Measurements from ENCODE around the gene TNNT2. TPM values are rescaled to one million over a fixed set of nuclear protein-coding genes. Genes with fewer than 3 reads are reported as not detected.

The TNNT2 gene
- total and polyA plus RNA-seq, 2 of the 8 experiments (the other 6 are each of a cell fraction or from before 2014, with no cell fraction given), result 3.1 to 21.0 TPM

DNA sequence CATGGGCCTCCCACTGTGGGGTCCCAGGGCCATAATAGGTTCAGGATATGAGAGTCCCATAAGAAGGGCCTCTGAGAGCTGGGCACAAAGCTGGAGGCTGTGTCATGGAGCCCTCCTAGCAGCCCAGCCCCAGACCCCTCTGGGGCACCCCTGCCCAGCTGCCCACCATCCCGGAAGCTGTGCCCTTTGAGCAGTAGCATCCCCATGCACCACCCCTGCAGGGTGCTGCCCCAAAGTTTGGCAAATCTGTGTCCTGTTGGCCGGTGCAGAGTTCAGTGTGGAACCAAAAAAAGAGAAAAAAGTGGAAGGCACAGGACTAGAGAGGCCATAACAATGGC, 17.6 kb downstream of the TNNT2 start:
- H3K9ac ChIP-seq (replicated peaks in 1 of 4; ENCODE audit: extremely low read depth in 1 of 4, low read depth in 3 of 4, low read length in 3 of 4), result no peak overlapping the region
- H2BK12ac ChIP-seq (ENCODE audit: low read depth, low read length), result no peak overlapping the region
- no peak overlapping the region for H4K91ac ChIP-seq (replicated peaks; ENCODE audit: insufficient read length, low read length)
- H2AFZ ChIP-seq (ENCODE audit: low read length), result no peak overlapping the region
- no peak overlapping the region for H2AK5ac ChIP-seq (ENCODE audit: low read depth, low read length)
- ChIA-PET POLR2A (ENCODE audit: partially characterized antibody) (interaction anchor here (4.4 to 7.7 kb wide), 2 partner anchors 12 to 14 kb away, joined by 24 to 49 read pairs; no protein-coding TSS in a partner anchor), CTCF (ENCODE audit: partially characterized antibody) (interaction anchor here (0.8 to 14.7 kb wide), 21 partner anchors 13 to 137 kb away, joined by 3 to 275 read pairs (median 7); partner anchors contain the start of genes PKP1 and TNNT2)
- H3K23ac ChIP-seq (ENCODE audit: insufficient read length), result no peak overlapping the region
- no peak for FAIRE-seq
- H3K4me1 ChIP-seq (replicated peaks in 1 of 4; ENCODE audit: control insufficient read depth in 3 of 4, insufficient read depth in 4 of 4, low read length in 3 of 4), result peaks cover 0 to 5% (median under 1%) of the 10 kb centered on the region in 4 experiments; a peak in 5 of 7 replicates
- no peak overlapping the region for H3K27ac ChIP-seq (ENCODE audit: low read depth, low read length)
- no peak overlapping the region for H3K4me2 ChIP-seq (ENCODE audit: insufficient read depth in 1 of 2, low read depth in 2 of 2, low read length in 2 of 2)
- H4K5ac ChIP-seq (ENCODE audit: insufficient read length, low read depth, low read length), result no peak overlapping the region
- H3K36me3 ChIP-seq (ENCODE audit: control insufficient read depth in 2 of 4, insufficient read depth in 4 of 4, low read length in 3 of 4), result no peaks in the 10 kb centered on the region
- DNase-seq (ENCODE audit: low read depth in 1 of 2, low spot score in 2 of 2), result no peak
- no peak overlapping the region for H2BK5ac ChIP-seq (ENCODE audit: low read depth, low read length)
- no peak overlapping the region for H2BK20ac ChIP-seq (ENCODE audit: low read length)
- 80% methylated on average over 1 of the region's 2 CpGs; no CpG with 5 or more reads in 1 of the 2 experiments for WGBS, 2 experiments (ENCODE audit: extremely low coverage in 1 of 2, insufficient coverage in 1 of 2, insufficient read length in 1 of 2, insufficient replicate concordance in 2 of 2, low coverage in 1 of 2, low lambda C conversion rate in 2 of 2, missing lambda C conversion rate in 1 of 2)
- no peak overlapping the region for H3K14ac ChIP-seq (ENCODE audit: insufficient read length)
- no peak overlapping the region for H3K56ac ChIP-seq (replicated peaks; ENCODE audit: insufficient read length, low read depth, low read length)
- H2BK120ac ChIP-seq (replicated peaks; ENCODE audit: low read depth, low read length), result no peak overlapping the region
- no peak overlapping the region for H3K4me3 ChIP-seq (ENCODE audit: extremely low read depth in 1 of 4, insufficient read depth in 2 of 4, low read depth in 3 of 4, low read length in 4 of 4)
- no peaks in the 10 kb centered on the region for H3K23me2 ChIP-seq (ENCODE audit: low read depth, low read length)
- H4K8ac ChIP-seq (ENCODE audit: extremely low read depth, insufficient read depth, low read length), result no peak overlapping the region
- H2BK15ac ChIP-seq (ENCODE audit: low read length), result no peak overlapping the region
- no peaks in the 10 kb centered on the region for H3K79me2 ChIP-seq (ENCODE audit: control insufficient read depth in 1 of 2, insufficient read depth in 2 of 2, low read length in 2 of 2)
- H3K9me3 ChIP-seq (ENCODE audit: insufficient read depth in 2 of 2, low read depth in 1 of 2, low read length in 1 of 2), result no peaks in the 10 kb centered on the region
- H3K4ac ChIP-seq (replicated peaks; ENCODE audit: insufficient read length, low read depth, low read length), result no peak overlapping the region
- H3K18ac ChIP-seq (ENCODE audit: extremely low read depth, low read length), result no peak overlapping the region
- H4K20me1 ChIP-seq (replicated peaks in 1 of 2; ENCODE audit: control insufficient read depth in 1 of 2, insufficient read depth in 2 of 2, low read length in 2 of 2), result no peaks in the 10 kb centered on the region
- H3K27me3 ChIP-seq (replicated peaks in 1 of 4; ENCODE audit: control insufficient read depth in 3 of 4, extremely low read depth in 1 of 4, insufficient read depth in 3 of 4, low read length in 3 of 4), result no peaks in the 10 kb centered on the region
- H3K79me1 ChIP-seq (ENCODE audit: low read depth, low read length), result no peaks in the 10 kb centered on the region
- TF ChIP-seq HDAC2 (IDR thresholded peaks at IDR 0.05; ENCODE audit: borderline replicate concordance in 1 of 2, low read depth in 2 of 2, low read length in 2 of 2), result no peak
- TF ChIP-seq TCF12 (IDR thresholded peaks at IDR 0.05; ENCODE audit: low read depth, low read length), result no peak
- TF ChIP-seq TBP (IDR thresholded peaks at IDR 0.05; ENCODE audit: low read depth, low read length), result no peak
- no peak for TF ChIP-seq CTBP2 (IDR thresholded peaks at IDR 0.05; ENCODE audit: borderline replicate concordance, insufficient read depth, insufficient read length, low read length)
- no peak for TF ChIP-seq SIRT6 (IDR thresholded peaks at IDR 0.05; ENCODE audit: low read length)
- no peak for TF ChIP-seq ASH2L (IDR thresholded peaks at IDR 0.05; ENCODE audit: low read length)
- no peak for TF ChIP-seq SP4 (IDR thresholded peaks at IDR 0.05; ENCODE audit: low read length)
- TF ChIP-seq, protein P1, sequence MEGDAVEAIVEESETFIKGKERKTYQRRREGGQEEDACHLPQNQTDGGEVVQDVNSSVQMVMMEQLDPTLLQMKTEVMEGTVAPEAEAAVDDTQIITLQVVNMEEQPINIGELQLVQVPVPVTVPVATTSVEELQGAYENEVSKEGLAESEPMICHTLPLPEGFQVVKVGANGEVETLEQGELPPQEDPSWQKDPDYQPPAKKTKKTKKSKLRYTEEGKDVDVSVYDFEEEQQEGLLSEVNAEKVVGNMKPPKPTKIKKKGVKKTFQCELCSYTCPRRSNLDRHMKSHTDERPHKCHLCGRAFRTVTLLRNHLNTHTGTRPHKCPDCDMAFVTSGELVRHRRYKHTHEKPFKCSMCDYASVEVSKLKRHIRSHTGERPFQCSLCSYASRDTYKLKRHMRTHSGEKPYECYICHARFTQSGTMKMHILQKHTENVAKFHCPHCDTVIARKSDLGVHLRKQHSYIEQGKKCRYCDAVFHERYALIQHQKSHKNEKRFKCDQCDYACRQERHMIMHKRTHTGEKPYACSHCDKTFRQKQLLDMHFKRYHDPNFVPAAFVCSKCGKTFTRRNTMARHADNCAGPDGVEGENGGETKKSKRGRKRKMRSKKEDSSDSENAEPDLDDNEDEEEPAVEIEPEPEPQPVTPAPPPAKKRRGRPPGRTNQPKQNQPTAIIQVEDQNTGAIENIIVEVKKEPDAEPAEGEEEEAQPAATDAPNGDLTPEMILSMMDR (IDR thresholded peaks at IDR 0.05; ENCODE audit: control extremely low read depth in 1 of 3, insufficient read depth in 1 of 3, low read depth in 1 of 3, low read length in 3 of 3), result no peak
- no peak for TF ChIP-seq SIX5 (IDR thresholded peaks at IDR 0.05; ENCODE audit: low read depth, low read length)
- no peak for TF ChIP-seq NRF1 (IDR thresholded peaks at IDR 0.05; ENCODE audit: low read depth, low read length)
- TF ChIP-seq GABPA (IDR thresholded peaks at IDR 0.05; ENCODE audit: borderline replicate concordance, insufficient read depth, low read length), result no peak
- TF ChIP-seq RXRA (IDR thresholded peaks at IDR 0.05; ENCODE audit: insufficient read depth, low read depth, low read length), result no peak

Measured in H1 (cell line).